DOHH2 (cell line): ENCODE data around the gene TMEM234.
A peak's percentile ranks its signal among the peaks of the same experiment; 100 is the strongest.

Source experiments
- H3F3A ChIP-seq: fragments of 200-600 bp; sonication (generic), shearing (Covaris generic); 2 replicates; pipeline ENCODE4 v1.6.0; 2016; ENCODE audit warnings: antibody characterized with exemption, mild to moderate bottlenecking; ENCODE audit not compliant: control insufficient read depth, insufficient read depth
- H3K27ac ChIP-seq: fragments of 200-600 bp; sonication (generic); 2 replicates; pipeline ENCODE4 v1.5.1; 2014; ENCODE audit warnings: low read depth, mild to moderate bottlenecking, low read length, moderate library complexity
- H3K27me3 ChIP-seq: fragments of 200-600 bp; sonication (generic); 2 replicates; pipeline ENCODE4 v1.6.1; 2014; ENCODE audit warnings: mild to moderate bottlenecking, low read length, mixed read lengths; ENCODE audit not compliant: control insufficient read depth
- H3K36me3 ChIP-seq: fragments of 200-600 bp; sonication (generic); 2 replicates; pipeline ENCODE4 v1.6.1; 2014; ENCODE audit warnings: mild to moderate bottlenecking, low read length, moderate library complexity, mixed read lengths; ENCODE audit not compliant: control insufficient read depth
- H3K4me1 ChIP-seq: fragments of 200-600 bp; sonication (generic); 2 replicates; pipeline ENCODE4 v1.6.1; 2014; ENCODE audit warnings: mild to moderate bottlenecking, low read length, mixed read lengths; ENCODE audit not compliant: control insufficient read depth
- H3K4me2 ChIP-seq: fragments of 200-600 bp; sonication (generic); 2 replicates; pipeline ENCODE4 v1.6.0; 2014; ENCODE audit warnings: mild to moderate bottlenecking, low read length, moderate library complexity
- H3K4me3 ChIP-seq: fragments of 200-600 bp; sonication (generic); 2 replicates; pipeline ENCODE4 v1.5.1; 2014; ENCODE audit warnings: mild to moderate bottlenecking, low read length, mixed read lengths
- H3K79me2 ChIP-seq: fragments of 200-600 bp; sonication (generic); 2 replicates; pipeline ENCODE4 v1.6.1; 2014; ENCODE audit warnings: mild to moderate bottlenecking, low read length, mixed read lengths; ENCODE audit not compliant: control insufficient read depth
- H3K9me2 ChIP-seq: fragments of 200-600 bp; sonication (generic); replicated peaks from 2 replicates; pipeline ENCODE4 v1.6.1; 2014; ENCODE audit warnings: mild to moderate bottlenecking, low read length, mixed read lengths; ENCODE audit not compliant: control insufficient read depth
- H3K9me3 ChIP-seq: fragments of 200-600 bp; sonication (generic); 2 replicates; pipeline ENCODE4 v1.6.1; 2014; ENCODE audit warnings: antibody characterized with exemption, low read length, mixed read lengths; ENCODE audit not compliant: control insufficient read depth, insufficient read depth
- H4K20me1 ChIP-seq: fragments of 200-600 bp; sonication (generic); 2 replicates; pipeline ENCODE4 v1.6.0; 2014; ENCODE audit warnings: low read depth, mild to moderate bottlenecking, antibody characterized with exemption, low read length, moderate library complexity; ENCODE audit not compliant: control insufficient read depth, insufficient read depth
- EZH2phosphoT487 ChIP-seq: fragments of 200-600 bp; sonication (generic); IDR thresholded peaks from 2 replicates; pipeline ENCODE4 v1.6.1; 2017; ENCODE audit warnings: borderline replicate concordance, mild to moderate bottlenecking, antibody characterized with exemption, low read length, moderate library complexity, mixed read lengths
- TF ChIP-seq, protein P1 (sequence below): fragments of 200-600 bp; sonication (generic); IDR thresholded peaks from one replicate; pipeline ENCODE4 v1.5.1; 2014; ENCODE audit warnings: antibody characterized with exemption, mild to moderate bottlenecking, low read depth, low read length; ENCODE audit not compliant: poor library complexity, severe bottlenecking

TMEM234 gene

DNA sequence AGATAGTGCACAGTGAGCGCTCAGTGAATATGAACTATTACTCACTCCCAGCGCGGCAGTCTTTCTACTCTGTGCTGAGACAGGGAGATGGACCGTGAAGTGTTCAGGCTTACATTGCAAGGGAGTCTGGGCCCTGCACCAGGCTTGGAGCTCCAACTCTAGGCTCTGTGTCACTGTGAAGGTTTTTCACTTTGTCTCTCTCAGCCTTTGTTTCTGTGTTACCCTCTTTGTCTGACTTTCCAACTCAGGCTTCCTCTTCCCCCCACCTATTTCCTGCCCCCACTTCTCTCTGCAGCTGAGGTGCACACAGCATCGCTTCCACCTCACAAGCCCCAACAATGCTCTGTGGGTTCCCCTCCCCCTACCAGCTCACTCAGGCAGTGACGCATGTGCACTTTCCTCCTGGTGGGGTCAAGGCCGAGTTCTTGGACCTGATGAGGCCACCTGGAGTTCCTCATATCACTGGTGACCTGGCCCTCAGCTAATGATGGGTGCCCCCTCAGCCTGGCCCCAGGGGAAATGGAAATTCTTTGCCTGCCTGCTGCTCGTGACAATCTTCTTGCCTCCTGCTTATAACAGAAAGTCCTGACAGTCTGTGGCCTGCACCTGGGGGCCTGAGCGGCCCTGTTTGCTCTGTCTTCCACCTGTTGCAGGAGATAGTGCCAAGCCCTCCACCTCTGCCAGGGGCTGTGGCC, 27.8 kb upstream of the TMEM234 start:
- Histone ChIP-seq H3K36me3 (peaks cover 13% of the 10 kb centered on the region), H3K4me1 (peaks cover 96% of the 10 kb centered on the region), H3K9me2 (no peaks in the 10 kb centered on the region), H3K4me2 (peak overlapping the region; percentile 89), H3F3A (peaks cover 64% of the 10 kb centered on the region), H3K27ac (peak overlapping the region; percentile 100), H3K79me2 (peaks cover 29% of the 10 kb centered on the region), H3K4me3 (peak overlapping the region; percentile 77), H3K9me3 (no peaks in the 10 kb centered on the region), H3K27me3 (no peaks in the 10 kb centered on the region), H4K20me1 (no peaks in the 10 kb centered on the region)
- TF ChIP-seq EZH2phosphoT487, result no peak
- TF ChIP-seq, protein P1, sequence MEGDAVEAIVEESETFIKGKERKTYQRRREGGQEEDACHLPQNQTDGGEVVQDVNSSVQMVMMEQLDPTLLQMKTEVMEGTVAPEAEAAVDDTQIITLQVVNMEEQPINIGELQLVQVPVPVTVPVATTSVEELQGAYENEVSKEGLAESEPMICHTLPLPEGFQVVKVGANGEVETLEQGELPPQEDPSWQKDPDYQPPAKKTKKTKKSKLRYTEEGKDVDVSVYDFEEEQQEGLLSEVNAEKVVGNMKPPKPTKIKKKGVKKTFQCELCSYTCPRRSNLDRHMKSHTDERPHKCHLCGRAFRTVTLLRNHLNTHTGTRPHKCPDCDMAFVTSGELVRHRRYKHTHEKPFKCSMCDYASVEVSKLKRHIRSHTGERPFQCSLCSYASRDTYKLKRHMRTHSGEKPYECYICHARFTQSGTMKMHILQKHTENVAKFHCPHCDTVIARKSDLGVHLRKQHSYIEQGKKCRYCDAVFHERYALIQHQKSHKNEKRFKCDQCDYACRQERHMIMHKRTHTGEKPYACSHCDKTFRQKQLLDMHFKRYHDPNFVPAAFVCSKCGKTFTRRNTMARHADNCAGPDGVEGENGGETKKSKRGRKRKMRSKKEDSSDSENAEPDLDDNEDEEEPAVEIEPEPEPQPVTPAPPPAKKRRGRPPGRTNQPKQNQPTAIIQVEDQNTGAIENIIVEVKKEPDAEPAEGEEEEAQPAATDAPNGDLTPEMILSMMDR, result no peak

DNA sequence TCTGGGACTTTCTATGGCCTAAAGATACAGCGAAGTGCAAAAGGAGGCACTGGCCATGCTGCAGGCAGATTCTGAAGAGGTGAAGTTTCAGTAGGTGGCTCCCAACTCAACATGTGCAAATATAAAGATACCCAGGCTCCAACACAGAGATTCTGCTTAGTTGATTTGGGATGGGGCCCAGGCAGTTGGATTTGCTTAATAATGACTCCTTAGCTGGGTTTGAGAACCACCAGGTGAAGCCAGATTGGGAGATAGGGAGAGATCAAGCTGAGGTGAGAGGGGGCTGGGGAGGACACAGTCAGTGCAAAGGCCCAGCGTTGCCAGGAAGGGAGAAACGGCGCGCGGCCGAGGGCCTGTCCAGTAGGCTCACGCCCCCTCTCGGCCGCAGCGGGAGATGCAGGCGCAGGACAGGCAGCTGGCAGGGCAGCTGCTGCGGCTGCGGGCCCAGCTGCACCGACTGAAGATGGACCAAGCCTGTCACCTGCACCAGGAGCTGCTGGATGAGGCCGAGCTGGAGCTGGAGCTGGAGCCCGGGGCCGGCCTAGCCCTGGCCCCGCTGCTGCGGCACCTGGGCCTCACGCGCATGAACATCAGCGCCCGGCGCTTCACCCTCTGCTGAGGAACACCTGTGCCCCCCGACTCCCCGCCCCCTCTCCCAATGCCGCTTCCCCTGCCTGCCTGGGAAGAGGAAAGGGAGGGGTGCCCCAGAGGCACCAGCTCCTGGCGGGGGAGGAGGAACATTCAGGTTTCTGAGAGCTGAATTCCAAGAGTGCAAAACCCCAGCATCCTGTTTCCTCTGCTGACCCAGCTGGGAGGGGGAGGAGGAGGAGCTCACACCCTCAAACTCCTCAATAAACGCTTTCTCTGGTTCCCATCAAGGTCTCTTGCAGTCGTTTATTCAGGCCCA, 26.1 kb upstream of the TMEM234 start:
- Histone ChIP-seq H3K4me3 (peak overlapping the region; percentile 46), H3F3A (peaks cover 49% of the 10 kb centered on the region), H4K20me1 (no peaks in the 10 kb centered on the region), H3K4me1 (peaks cover 79% of the 10 kb centered on the region), H3K79me2 (peaks cover 19% of the 10 kb centered on the region), H3K9me2 (no peaks in the 10 kb centered on the region), H3K27ac (peak overlapping the region; percentile 100), H3K27me3 (no peaks in the 10 kb centered on the region), H3K36me3 (peaks cover 13% of the 10 kb centered on the region), H3K9me3 (no peaks in the 10 kb centered on the region), H3K4me2 (peak overlapping the region; percentile 89)
- TF ChIP-seq EZH2phosphoT487, result no peak
- TF ChIP-seq, protein P1, result peak; percentile 97

DNA sequence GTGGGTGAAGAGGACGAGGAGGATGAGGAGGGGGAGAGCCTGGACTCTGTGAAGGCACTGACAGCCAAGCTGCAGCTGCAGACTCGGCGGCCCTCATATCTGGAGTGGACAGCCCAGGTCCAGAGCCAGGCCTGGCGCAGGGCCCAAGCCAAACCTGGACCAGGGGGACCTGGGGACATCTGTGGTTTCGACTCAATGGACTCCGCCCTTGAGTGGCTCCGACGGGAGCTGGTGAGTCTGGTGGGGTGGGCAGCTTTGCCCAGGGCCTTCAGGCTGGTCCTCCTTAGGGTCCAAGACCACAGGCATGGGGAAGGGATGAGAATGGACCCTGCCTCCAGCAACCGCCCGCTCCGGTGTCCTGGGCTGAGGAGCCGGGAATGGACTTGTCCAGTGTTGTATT, 25.3 kb upstream of the TMEM234 start:
- no peaks in the 10 kb centered on the region for H3K9me2 ChIP-seq
- peak overlapping the region; percentile 89 for H3K4me2 ChIP-seq
- H3K4me1 ChIP-seq, result peaks cover 74% of the 10 kb centered on the region
- peak overlapping the region; percentile 46 for H3K4me3 ChIP-seq
- H3K9me3 ChIP-seq, result no peaks in the 10 kb centered on the region
- H3K27ac ChIP-seq, result peak overlapping the region; percentile 100
- H3K27me3 ChIP-seq, result no peaks in the 10 kb centered on the region
- TF ChIP-seq, protein P1, result no peak
- peaks cover 11% of the 10 kb centered on the region for H3K79me2 ChIP-seq
- H4K20me1 ChIP-seq, result no peaks in the 10 kb centered on the region
- H3K36me3 ChIP-seq, result peaks cover 8% of the 10 kb centered on the region
- H3F3A ChIP-seq, result peaks cover 41% of the 10 kb centered on the region
